ENCODE data around the gene HOXD4.
A peak's percentile ranks its signal among the peaks of the same experiment; 100 is the strongest.

The HOXD4 gene

GRCh38 chr2:176139661-176140512, 11.5 kb upstream of the HOXD4 start:
- DNase-seq = no peak

- DNase-seq = peak; percentile 98
Measured at GRCh38 chr2:176140513-176141317, 10.6 kb upstream of the HOXD4 start.

GRCh38 chr2:176142281-176142680, 9.1 kb upstream of the HOXD4 start:
- no peak for DNase-seq

- DNase-seq = no peak
Measured at GRCh38 chr2:176145085-176145969, 6.0 kb upstream of the HOXD4 start.

GRCh38 chr2:176146101-176146500, 5.2 kb upstream of the HOXD4 start:
- peak; percentile 50 for DNase-seq

- peak; percentile 36 for DNase-seq
Measured at GRCh38 chr2:176146645-176147044, 4.7 kb upstream of the HOXD4 start.

GRCh38 chr2:176147210-176147799, 4.0 kb upstream of the HOXD4 start:
- DNase-seq = peak; percentile 59

- DNase-seq = peak; percentile 66
Measured at GRCh38 chr2:176147800-176148496, 3.4 kb upstream of the HOXD4 start.

GRCh38 chr2:176148751-176149421, 2.5 kb upstream of the HOXD4 start:
- DNase-seq = peak; percentile 73

GRCh38 chr2:176149481-176149938, 1.8 kb upstream of the HOXD4 start:
- peak; percentile 83 for DNase-seq

- DNase-seq = peak; percentile 67
Measured at GRCh38 chr2:176149939-176150583, 1.3 kb upstream of the HOXD4 start.

GRCh38 chr2:176150584-176151441, 537 bp upstream of the HOXD4 start:
- peak; percentile 71 for DNase-seq

GRCh38 chr2:176152350-176153181, 1.2 kb downstream of the HOXD4 start:
- peak; percentile 76 for DNase-seq

GRCh38 chr2:176154576-176155252, 3.4 kb downstream of the HOXD4 start:
- peak; percentile 35 for DNase-seq

- DNase-seq = peak; percentile 36
Measured at GRCh38 chr2:176155356-176156044, 4.2 kb downstream of the HOXD4 start.

- DNase-seq = peak; percentile 58
Measured at GRCh38 chr2:176156301-176156806, 5.0 kb downstream of the HOXD4 start.
